Stimulated activated naive CD8-positive, alpha-beta T cell treated with anti-CD3 and anti-CD28 coated beads, Interleukin-15, Interleukin-2, amounts not matched to agents 100 ng/mL and 50 ng/mL, for 24 hours (primary cell): ENCODE data around the gene ASXL2.
"Not testable (repeated sequence)": the region's sequence is repeated elsewhere in the genome, so short reads cannot be mapped to it uniquely, and the experiment has no call there.

Experiments
- H3K27ac Mint-ChIP-seq: one replicate; pipeline ENCODE4 v1.8.0; 2021; ENCODE audit warnings: mild to moderate bottlenecking, mixed read lengths
- H3K27me3 Mint-ChIP-seq: one replicate; pipeline ENCODE4 v1.8.0; 2021; ENCODE audit warnings: mixed read lengths
- H3K36me3 Mint-ChIP-seq: one replicate; pipeline ENCODE4 v1.8.0; 2021; ENCODE audit warnings: low read depth, mixed read lengths
- H3K4me1 Mint-ChIP-seq: one replicate; pipeline ENCODE4 v1.8.0; 2021; ENCODE audit warnings: low read depth, mixed read lengths
- H3K4me3 Mint-ChIP-seq: one replicate; pipeline ENCODE4 v1.8.0; 2021; ENCODE audit warnings: mild to moderate bottlenecking, mixed read lengths
- H3K9me3 Mint-ChIP-seq: one replicate; pipeline ENCODE4 v1.8.0; 2021; ENCODE audit warnings: mixed read lengths

The ASXL2 gene

GRCh38 chr2:25856377-25856776 lies 21.9 kb downstream of the ASXL2 start:
- Mint-ChIP-seq H3K27ac (no peak overlapping the region), H3K4me1 (peaks cover 67% of the 10 kb centered on the region)

GRCh38 chr2:25855065-25855464 lies 23.2 kb downstream of the ASXL2 start:
- no peak overlapping the region for H3K4me3 Mint-ChIP-seq
- peak overlapping the region; percentile 57 for H3K27ac Mint-ChIP-seq
- peaks cover 73% of the 10 kb centered on the region for H3K4me1 Mint-ChIP-seq

More at GRCh38 chr2:25856377-25856776, 21.9 kb downstream of the ASXL2 start:
- H3K4me3 Mint-ChIP-seq = no peak overlapping the region
- H3K36me3 Mint-ChIP-seq = peaks cover 8% of the 10 kb centered on the region
- H3K9me3 Mint-ChIP-seq = no peaks in the 10 kb centered on the region
- no peaks in the 10 kb centered on the region for H3K27me3 Mint-ChIP-seq

GRCh38 chr2:25854613-25855012 lies 23.7 kb downstream of the ASXL2 start:
- no peak overlapping the region for H3K4me3 Mint-ChIP-seq
- H3K36me3 Mint-ChIP-seq = peaks cover 8% of the 10 kb centered on the region
- H3K27me3 Mint-ChIP-seq = no peaks in the 10 kb centered on the region
- no peaks in the 10 kb centered on the region for H3K9me3 Mint-ChIP-seq
- H3K4me1 Mint-ChIP-seq = peaks cover 68% of the 10 kb centered on the region
- peak overlapping the region; percentile 57 for H3K27ac Mint-ChIP-seq

More at GRCh38 chr2:25855065-25855464, 23.2 kb downstream of the ASXL2 start:
- Mint-ChIP-seq H3K27me3 (no peaks in the 10 kb centered on the region), H3K9me3 (no peaks in the 10 kb centered on the region), H3K36me3 (peaks cover 8% of the 10 kb centered on the region)

GRCh38 chr2:25853038-25853638 lies 25.1 kb downstream of the ASXL2 start:
- H3K27me3 Mint-ChIP-seq = no peaks in the 10 kb centered on the region
- peak overlapping the region; percentile 9 for H3K4me3 Mint-ChIP-seq
- peaks cover 8% of the 10 kb centered on the region for H3K36me3 Mint-ChIP-seq
- no peaks in the 10 kb centered on the region for H3K9me3 Mint-ChIP-seq
- peaks cover 62% of the 10 kb centered on the region for H3K4me1 Mint-ChIP-seq
- peak overlapping the region; percentile 95 for H3K27ac Mint-ChIP-seq

GRCh38 chr2:25851740-25852503 lies 26.4 kb downstream of the ASXL2 start:
- Mint-ChIP-seq H3K27me3 (no peaks in the 10 kb centered on the region), H3K27ac (peak overlapping the region; percentile 95), H3K9me3 (no peaks in the 10 kb centered on the region), H3K4me3 (peak overlapping the region; percentile 72), H3K36me3 (peaks cover 8% of the 10 kb centered on the region), H3K4me1 (peaks cover 57% of the 10 kb centered on the region)

- H3K27ac Mint-ChIP-seq = peak overlapping the region; percentile 82
- H3K4me3 Mint-ChIP-seq = peak overlapping the region; percentile 47
- peaks cover 54% of the 10 kb centered on the region for H3K4me1 Mint-ChIP-seq
- not testable (repeated sequence) for H3K27me3 Mint-ChIP-seq, H3K36me3 Mint-ChIP-seq, H3K9me3 Mint-ChIP-seq
These were observed 27.9 kb downstream of the ASXL2 start for GRCh38 chr2:25850400-25850799.

- H3K36me3 Mint-ChIP-seq = not testable (repeated sequence)
- peaks cover 46% of the 10 kb centered on the region for H3K4me1 Mint-ChIP-seq
These were observed 28.9 kb downstream of the ASXL2 start for GRCh38 chr2:25849350-25849749.

GRCh38 chr2:25845843-25846505 lies 32.3 kb downstream of the ASXL2 start:
- H3K36me3 Mint-ChIP-seq = peaks cover 26% of the 10 kb centered on the region
- H3K4me3 Mint-ChIP-seq = no peak overlapping the region
- no peak overlapping the region for H3K27ac Mint-ChIP-seq
- H3K27me3 Mint-ChIP-seq = no peaks in the 10 kb centered on the region
- H3K4me1 Mint-ChIP-seq = peaks cover 13% of the 10 kb centered on the region
- no peaks in the 10 kb centered on the region for H3K9me3 Mint-ChIP-seq

More at GRCh38 chr2:25849350-25849749, 28.9 kb downstream of the ASXL2 start:
- not testable (repeated sequence) for H3K27me3 Mint-ChIP-seq, H3K4me3 Mint-ChIP-seq, H3K9me3 Mint-ChIP-seq, H3K27ac Mint-ChIP-seq

GRCh38 chr2:25844089-25844488 lies 34.2 kb downstream of the ASXL2 start:
- H3K27ac Mint-ChIP-seq = no peak overlapping the region
- H3K9me3 Mint-ChIP-seq = no peaks in the 10 kb centered on the region
- H3K27me3 Mint-ChIP-seq = no peaks in the 10 kb centered on the region
- no peak overlapping the region for H3K4me3 Mint-ChIP-seq
- peaks cover 6% of the 10 kb centered on the region for H3K4me1 Mint-ChIP-seq
- peaks cover 38% of the 10 kb centered on the region for H3K36me3 Mint-ChIP-seq

GRCh38 chr2:25842155-25842554 lies 36.1 kb downstream of the ASXL2 start:
- peaks cover 12% of the 10 kb centered on the region for H3K4me1 Mint-ChIP-seq
- H3K27ac Mint-ChIP-seq = no peak overlapping the region
- H3K9me3 Mint-ChIP-seq = no peaks in the 10 kb centered on the region
- no peak overlapping the region for H3K4me3 Mint-ChIP-seq
- no peaks in the 10 kb centered on the region for H3K27me3 Mint-ChIP-seq
- H3K36me3 Mint-ChIP-seq = peaks cover 44% of the 10 kb centered on the region

- Mint-ChIP-seq H3K4me3 (no peak overlapping the region), H3K27ac (no peak overlapping the region), H3K9me3 (no peaks in the 10 kb centered on the region), H3K4me1 (peaks cover 34% of the 10 kb centered on the region), H3K36me3 (peaks cover 46% of the 10 kb centered on the region), H3K27me3 (no peaks in the 10 kb centered on the region)
These were observed 40.0 kb downstream of the ASXL2 start for GRCh38 chr2:25838152-25838756.

- Mint-ChIP-seq H3K27me3 (no peaks in the 10 kb centered on the region), H3K9me3 (no peaks in the 10 kb centered on the region), H3K4me1 (peaks cover 57% of the 10 kb centered on the region), H3K4me3 (no peak overlapping the region), H3K27ac (no peak overlapping the region), H3K36me3 (peaks cover 51% of the 10 kb centered on the region)
These were observed 42.4 kb downstream of the ASXL2 start for GRCh38 chr2:25835906-25836305.

GRCh38 chr2:25833566-25833965 lies 44.7 kb downstream of the ASXL2 start:
- H3K9me3 Mint-ChIP-seq = no peaks in the 10 kb centered on the region
- peak overlapping the region; percentile 23 for H3K4me3 Mint-ChIP-seq
- peak overlapping the region; percentile 87 for H3K27ac Mint-ChIP-seq
- H3K36me3 Mint-ChIP-seq = peaks cover 56% of the 10 kb centered on the region
- H3K4me1 Mint-ChIP-seq = peaks cover 72% of the 10 kb centered on the region
- H3K27me3 Mint-ChIP-seq = no peaks in the 10 kb centered on the region

- Mint-ChIP-seq H3K27ac (peak overlapping the region; percentile 87), H3K9me3 (no peaks in the 10 kb centered on the region), H3K4me1 (peaks cover 69% of the 10 kb centered on the region), H3K36me3 (peaks cover 52% of the 10 kb centered on the region), H3K4me3 (no peak overlapping the region), H3K27me3 (no peaks in the 10 kb centered on the region)
These were observed 45.4 kb downstream of the ASXL2 start for GRCh38 chr2:25832897-25833296.
